HCEC 1CT (cell line): ENCODE measurements around the gene LHFPL5.

ENCODE experiments used
- DNase-seq: peaks from one replicate; pipeline ENCODE4 v3.0.0-alpha.2; 2017

Gene LHFPL5

DNA sequence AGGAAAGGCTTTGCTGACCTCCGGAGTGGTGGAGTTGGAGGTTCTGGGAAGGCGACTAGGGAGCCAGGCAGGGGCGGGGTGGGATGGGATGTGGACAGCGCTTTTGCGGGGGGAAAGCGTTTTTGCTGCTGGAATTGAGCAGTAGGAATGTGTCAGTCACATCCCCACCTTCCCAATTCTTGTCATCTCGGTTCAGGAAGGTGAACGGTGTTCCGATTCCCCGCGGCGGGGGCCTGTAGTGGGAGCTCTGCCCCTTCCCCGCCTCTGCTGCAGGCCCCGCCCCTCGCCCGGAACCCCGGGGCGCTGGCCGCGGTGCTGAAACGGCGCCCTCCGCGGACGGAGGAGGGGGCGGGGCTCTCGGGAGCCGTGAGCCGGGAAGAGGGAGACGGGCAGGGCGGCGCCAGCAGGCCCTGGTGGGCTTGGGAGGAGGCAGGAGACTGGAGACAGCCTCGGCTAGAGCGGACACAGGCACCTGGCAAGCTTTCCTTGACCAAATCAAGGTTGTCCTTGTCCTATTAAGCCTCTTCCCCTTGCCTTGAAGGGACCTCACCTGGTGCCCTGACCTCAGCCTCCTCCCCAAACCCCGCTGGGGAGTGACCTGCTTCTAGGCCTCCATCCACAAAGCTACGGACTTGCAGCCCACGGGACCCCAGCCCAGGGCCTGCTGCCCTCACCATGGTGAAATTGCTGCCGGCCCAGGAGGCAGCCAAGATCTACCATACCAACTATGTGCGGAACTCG is at the start of gene LHFPL5:
LHFPL5 (plus strand) TSS at position 357 of the 741 bp plus-strand sequence; CDS start at position 676, 319 bp downstream.
- DNase-seq, result no peak

DNA sequence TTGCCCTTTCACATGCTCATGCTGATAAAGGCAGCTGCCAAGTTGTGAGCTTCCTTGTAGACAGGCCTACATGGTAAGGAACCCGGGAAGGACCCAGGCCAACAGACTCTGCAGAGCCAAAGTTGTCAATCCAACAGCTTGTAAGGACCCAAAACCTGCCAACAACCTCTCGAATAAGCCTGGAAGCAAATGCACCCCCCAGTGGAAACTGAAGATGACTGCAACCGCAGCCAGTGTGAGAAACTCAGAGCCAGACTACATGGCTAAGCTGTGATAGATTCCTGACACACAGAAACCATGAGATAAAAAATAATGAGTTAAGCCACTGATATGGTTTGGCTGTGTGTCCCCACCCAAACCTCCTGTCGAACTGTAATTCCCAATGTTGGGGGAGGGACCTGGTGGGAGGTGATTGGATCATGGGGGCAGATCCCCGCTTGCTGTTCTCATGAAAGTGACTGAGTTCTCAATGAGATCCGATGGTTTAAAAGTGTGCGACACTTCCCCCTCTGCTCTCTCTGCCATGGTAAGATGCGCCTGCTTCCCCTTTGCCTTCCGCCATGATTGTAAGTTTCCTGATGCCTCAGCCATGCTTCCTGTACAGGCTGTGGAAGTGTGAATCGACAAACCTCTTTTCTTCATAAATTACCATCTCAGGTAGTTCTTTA is 47.6 kb upstream of the LHFPL5 start:
- peak; percentile 53 for DNase-seq

DNA sequence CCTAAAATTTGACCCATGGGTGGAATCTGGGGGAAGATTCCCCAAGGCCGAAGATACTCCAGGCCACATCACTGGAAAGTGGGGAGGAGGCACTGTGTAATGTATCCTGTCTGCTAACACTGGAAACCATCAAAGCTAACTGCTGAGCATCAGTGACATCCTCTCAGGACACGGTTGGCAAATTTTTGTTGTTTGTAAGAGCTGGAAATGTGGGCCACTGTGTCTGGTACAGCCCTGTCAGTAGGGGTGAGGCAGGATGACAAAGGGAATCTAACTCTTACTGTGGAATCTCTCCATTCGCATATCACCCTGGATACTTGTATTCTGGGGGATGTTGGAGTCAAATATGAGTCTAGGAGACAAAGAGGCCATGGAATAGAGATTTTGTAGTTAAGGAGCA is 45.7 kb upstream of the LHFPL5 start:
- no peak for DNase-seq

DNA sequence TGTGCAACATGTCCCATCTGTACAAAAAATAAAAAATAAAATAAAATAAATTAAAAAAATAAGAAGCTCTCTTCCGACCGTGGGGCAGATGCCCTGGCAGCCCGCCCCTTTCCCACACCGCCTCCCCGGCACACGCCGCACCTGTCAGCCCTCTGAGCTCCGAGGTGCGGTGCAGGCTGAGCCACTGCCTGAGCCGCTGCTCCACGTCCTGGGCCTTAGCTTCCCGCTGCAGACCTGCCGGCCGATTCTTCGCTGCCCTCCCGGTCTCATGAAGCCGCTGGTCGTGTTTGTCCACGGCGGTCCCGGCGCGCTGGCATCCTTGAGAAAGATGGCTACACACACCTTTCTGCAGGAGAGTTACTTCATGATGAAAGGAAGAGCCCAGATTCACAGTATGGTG is 39.4 kb upstream of the LHFPL5 start:
- no peak for DNase-seq

DNA sequence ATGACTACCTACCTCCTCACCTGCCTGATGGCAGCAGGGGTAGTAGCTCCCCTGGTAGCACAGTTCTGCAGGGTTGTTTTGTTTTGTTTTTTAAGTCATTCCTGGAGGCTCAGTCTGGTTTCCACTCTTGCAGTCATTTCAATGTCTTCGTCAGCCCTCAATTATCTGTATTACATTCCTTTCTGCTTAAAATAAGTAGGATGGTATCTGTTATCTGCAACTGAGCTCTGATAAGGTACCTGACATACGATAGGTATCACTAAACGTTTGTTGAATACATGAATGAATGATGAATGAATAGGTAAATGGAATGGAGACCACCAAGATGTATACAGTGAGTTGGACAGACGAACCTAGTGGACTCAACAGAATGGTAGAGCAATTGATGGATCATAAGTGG is 35.9 kb upstream of the LHFPL5 start:
- no peak for DNase-seq

DNA sequence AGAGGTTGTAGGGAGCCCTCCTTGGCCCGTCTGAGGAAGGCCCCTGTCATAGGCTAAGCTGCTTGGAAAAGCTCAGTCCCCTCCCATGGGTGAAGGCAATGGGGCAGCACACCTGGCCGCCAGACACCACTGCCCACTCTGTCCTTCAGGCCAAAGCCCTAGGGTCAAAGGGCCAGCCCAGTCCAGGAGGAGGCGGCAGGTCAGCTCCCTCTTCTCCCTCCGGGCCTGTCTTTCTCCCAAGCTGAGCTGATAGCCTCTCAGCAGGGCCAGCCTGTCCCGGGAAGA is 33.9 kb upstream of the LHFPL5 start:
- no peak for DNase-seq

DNA sequence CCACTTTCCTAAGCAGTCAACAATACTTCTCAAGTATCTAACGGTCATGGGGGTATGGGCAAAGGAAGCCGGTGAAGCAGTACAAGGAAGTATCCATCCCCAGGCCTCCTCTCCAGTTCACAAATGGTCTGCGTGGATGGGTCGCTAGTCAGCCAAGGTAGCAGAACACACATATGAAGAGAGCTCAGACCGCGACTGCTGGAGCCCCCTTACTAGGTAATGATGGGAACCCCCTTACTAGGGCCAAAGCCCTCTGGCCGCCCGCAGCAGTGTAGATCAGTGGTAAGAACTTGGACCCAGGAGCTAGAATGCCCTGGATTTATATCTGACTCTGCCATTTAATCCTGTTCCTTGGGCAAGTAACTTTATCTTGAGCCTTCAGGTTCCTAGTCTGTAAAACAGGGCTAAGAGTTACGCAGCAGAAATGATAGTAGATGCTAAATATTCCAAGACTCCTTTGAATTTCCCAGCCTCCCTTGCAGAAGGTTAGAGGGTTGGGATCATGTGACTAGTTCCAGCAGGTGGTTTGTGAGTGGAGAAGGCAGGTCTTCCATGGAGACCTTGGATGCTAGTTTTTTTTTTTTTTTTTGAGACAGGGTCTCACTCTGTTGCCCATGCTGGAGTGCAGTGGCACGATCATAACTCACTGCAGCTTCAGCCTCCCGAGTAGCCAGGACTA is 30.9 kb upstream of the LHFPL5 start:
- no peak for DNase-seq

DNA sequence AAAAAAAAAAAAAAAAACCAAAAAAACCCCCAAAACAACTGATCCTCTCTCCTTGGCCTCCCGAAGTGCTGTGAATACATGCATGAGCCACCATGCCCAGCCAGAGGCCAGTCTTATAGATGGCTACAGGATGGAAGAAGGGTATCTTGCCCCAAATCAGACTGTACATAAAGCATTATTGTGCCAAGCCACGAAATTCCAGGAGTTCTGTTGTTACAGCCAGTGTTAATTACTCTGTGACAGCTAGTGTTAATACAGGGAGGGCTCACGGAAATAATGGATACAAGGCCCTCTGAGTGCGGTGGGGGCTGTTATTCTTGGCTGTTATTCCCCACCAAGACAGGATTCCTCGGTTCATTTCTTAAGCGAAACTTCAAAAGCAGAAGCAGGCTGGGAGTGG is 30.1 kb upstream of the LHFPL5 start:
- DNase-seq, result no peak

DNA sequence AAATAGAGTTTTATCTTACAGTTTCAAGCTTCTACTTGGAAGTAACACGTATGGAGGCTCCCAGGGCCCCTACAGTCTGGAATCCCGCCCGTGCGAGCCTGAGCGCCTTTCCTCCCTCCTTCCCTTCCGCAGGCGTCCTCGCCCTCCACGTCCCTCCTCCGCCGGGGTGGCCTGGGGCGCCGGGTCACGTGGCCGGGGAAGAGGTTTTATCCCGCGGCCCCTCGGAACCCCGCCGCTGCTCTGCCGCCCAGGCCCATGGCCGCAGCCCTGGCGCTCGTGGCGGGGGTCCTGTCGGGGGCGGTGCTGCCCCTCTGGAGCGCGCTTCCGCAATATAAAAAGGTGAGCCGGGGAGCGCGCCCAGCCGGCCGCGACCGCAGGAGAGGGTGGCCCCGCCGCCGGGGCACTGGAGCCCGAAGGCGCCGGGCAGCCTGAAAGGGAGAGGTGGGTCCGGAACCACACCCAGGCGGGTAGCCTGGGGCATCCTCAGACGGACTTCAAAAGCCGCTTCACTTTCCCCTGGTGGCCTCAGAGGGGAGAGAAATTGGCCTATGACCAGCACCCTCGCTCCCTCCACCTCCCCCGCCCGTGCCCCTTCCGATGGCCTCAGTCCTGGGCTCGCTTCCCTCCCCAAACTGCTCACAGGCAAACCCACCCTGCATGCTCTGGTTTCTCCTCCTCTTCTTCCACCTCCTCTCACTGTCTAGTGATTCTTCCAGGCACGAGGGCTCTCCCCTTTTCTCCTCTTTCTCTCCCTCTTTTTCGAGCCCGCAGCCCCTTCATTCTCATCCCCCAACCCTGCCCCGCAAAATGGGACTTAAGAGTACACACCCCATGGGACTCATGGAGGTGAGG is 28.6 kb upstream of the LHFPL5 start, which contains the start of gene CLPSL2:
CLPSL2 (plus strand) TSS at position 235 of the 852 bp plus-strand sequence; CDS start at position 256, 21 bp downstream.
- DNase-seq, result no peak

DNA sequence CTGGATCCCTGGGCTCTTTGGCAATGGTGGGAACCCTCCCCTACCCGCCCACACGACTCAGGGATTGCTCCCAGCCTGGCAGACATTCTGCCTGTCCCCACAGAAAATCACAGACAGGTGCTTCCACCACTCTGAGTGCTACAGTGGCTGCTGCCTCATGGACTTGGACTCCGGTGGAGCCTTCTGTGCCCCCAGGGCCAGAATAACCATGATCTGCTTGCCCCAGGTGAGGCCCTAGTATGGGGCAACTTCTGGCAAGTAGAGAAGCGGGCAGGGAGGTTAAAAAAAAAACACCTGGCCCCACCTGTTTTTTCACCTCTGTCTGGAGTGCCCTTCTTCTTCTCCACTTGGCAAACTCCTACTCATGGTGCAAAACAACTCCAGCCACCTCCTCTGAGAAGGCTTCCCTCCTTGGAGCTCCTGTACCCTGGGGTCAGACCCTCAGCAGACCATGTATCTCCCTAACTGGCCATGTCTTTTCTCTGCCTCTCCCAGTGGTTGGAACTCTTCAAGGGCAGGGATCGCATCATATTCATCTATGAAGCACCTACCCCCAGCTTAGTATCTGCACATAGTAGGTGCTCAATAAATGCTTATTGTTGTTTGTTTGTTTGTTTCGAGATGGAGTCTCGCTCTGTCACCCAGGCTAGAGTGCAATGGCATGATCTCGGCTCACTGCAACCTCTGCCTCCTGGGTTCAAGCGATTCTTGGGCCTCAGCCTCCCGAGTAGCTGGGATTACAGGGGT is 27.6 kb upstream of the LHFPL5 start:
- DNase-seq, result no peak

DNA sequence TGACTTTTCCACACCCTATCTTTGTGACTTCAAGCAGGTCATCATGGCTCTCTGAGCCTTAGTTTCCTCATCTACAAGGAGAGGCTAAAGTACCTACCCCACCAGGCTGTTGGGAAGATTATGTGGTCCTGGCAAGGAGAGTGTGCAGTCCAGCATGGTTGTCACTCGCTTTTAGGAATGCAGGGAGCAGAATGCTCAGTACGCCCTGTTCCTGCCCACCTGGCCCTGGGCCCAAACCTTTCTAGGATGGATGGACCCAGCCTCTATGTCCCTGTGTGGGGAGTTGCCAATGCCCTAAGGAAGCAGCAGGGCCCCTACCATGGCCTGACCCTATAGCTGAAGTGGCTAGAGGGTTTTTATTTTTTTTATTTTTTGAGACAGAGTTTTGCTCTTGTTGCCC is 26.7 kb upstream of the LHFPL5 start:
- no peak for DNase-seq

DNA sequence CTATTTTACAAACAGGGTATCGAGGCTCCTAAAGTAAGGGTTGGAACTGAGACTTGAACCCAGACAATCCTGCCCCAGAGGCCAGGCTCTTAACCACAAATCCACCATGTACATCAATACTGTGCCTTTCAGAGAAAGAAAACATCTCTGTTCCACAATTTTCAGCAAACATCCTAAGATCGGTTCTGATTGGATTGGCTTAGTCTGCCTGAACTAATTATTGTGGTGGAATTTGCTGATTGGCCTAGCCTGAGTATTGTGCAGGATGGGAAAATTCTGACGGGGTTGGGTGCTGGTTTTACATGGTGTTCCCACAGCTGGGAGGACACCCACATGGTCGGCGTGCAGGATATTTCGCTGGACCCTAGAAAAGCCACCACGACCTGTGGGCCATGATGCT is 24.4 kb upstream of the LHFPL5 start, which contains the start of gene CLPSL1:
CLPSL1 (plus strand) TSS at position 301 of the 400 bp plus-strand sequence; CDS start at position 393, 92 bp downstream.
- no peak for DNase-seq

DNA sequence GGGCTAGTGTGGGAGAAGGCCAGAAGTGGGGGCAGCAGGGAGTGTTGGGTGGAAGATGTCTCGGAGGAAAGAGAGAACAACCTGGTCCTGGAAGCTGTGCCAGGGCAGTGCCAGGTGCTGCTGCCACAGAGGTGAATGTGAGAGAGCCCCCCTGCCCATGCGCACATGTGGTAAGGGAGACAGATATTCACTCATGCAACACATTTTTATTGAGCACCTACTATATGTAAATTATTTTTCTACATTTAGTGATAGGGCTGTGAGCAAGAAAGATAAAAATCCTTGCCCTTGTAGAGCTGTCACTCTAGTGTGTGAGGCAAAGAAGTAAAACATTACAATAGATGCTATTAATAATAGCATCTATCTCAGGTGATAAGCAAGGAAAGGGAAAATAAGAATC is 23.9 kb upstream of the LHFPL5 start:
- DNase-seq, result no peak

DNA sequence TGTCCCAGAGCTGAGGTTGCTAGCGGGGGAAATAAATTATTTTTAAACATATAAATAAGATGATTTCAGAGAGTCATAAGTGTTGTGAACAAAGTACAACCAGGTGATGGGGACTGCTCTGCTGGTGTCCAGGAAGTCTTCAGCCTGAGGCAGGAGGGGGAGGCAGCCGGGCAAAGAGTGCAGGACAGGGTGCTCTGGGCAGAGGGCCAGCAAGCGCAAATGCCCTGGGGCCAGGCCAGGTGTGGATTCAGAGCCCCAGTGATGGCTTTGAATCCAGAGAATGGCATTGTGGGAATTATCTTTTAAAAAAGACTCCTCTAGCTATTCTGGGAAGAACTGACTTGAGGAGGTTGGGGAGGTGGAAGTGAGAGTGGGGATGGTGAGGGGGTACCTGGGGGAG is 22.7 kb upstream of the LHFPL5 start:
- DNase-seq, result no peak

DNA sequence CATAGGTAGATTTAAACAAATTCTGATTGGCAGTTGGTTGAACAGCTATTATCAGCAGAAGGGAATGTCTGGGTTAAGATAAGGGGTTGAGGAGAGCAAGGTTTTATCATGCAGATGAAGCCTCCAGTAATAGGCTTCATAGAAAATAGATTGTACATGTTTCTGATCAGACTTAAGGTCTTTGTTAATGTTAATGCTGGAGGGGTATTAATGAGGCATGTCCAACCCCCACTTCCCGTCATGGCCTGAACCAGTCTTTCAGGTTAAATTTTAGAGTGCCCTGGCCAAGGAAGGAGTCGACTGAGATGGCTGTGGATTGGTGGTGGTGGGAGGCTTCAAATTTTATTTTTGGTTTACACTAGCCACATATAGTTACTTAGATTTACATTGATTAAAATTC is 21.0 kb upstream of the LHFPL5 start:
- DNase-seq, result no peak

DNA sequence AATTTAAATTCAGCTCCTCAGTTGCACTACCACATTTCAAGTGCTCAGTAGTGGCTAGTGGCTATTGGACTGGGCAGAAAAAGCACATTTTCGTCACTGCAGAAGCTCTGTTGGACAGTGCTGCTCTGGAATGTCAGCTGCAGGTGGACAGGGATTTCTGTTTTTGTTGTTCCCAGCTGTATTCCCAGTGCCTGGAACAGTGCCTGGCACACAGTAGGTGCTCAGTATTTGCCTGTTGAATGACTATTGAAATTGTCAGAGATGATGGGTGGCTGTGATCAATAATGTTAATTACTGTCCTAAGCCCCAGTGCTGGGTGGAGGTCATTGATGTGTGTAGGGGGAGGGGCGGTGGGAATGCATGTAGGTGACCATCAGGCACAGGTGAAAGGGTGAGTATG is 18.9 kb upstream of the LHFPL5 start:
- DNase-seq, result no peak

DNA sequence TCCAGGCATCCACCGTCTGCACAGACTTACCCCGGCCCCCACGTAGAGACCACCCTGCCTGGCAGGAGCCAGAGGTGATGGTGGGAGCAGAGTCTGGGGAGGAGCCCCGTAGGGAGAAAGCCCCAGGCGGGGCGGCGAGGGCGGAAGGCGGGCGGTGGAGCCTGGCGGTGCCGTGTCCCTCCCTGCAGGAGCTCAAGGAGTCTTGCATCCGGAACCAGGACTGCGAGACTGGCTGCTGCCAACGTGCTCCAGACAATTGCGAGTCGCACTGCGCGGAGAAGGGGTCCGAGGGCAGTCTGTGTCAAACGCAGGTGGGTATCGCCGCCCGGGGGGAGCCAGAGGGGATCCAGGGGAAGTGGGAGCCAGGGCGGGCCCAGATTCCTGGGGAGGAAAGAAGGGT is 18.3 kb upstream of the LHFPL5 start:
- DNase-seq, result no peak

DNA sequence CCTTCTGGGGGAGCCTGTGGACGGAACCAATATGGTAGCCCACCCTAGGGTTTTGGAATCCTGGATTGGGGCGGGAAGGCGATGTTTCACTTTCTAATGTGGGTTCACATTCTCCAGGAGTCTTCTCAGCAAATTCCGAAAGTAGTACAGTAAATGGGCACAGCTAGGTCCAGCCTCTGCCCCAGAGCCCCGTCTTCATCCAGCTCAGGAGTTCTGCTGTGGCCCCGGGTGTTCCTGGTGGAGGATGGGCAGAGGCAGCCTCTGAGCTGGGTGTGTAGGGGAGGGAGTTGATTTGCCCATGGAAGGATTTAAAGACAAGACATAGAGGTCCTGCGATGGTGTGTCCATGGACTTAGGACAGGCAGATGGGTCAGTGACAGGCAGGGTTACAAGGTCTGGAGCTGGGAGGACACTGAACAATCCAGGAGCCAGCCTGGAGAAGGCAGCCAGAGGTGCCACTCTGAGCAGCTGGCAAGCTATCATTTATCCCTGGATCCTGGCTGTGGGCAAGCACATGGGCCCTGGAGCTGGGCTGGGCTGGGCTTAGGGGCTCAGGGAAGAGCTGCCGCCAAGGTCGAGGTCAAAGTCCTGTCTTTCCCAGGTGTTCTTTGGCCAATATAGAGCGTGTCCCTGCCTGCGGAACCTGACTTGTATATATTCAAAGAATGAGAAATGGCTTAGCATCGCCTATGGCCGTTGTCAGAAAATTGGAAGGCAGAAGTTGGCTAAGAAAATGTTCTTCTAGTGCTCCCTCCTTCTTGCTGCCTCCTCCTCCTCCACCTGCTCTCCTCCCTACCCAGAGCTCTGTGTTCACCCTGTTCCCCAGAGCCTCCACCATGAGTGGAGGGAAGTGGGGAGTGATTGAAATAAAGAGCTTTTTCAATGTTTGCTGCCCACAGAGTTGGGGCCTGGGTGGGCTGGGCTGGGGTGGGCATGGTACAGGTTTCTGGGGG is 17.6 kb upstream of the LHFPL5 start:
- no peak for DNase-seq

DNA sequence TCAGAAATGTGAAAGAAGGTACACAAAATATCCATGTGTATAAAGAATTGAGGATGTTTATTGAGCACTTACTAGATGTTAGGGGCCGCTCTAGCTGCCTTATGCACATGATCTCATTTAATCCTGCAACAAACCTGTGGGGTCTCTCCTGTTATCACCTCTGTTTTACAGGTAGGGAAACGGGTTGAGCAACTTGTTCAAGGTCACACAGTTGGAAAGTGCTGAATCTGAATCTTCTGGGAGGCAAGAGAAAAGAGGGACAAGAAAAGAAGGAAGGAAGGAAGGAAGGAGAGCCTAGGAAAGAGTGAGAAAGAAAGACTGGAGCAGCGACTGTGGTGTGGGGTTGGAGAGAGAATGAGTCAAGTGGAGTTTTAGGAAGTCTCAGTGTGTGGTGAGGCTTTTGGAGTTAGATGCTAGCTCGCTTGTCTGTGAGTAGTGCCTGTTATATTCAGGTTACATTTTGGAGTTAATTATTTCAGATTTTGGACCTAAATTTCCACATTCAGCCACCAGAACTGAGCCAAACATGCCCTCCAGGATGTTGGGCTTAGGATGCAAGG is 16.6 kb upstream of the LHFPL5 start:
- DNase-seq, result no peak

DNA sequence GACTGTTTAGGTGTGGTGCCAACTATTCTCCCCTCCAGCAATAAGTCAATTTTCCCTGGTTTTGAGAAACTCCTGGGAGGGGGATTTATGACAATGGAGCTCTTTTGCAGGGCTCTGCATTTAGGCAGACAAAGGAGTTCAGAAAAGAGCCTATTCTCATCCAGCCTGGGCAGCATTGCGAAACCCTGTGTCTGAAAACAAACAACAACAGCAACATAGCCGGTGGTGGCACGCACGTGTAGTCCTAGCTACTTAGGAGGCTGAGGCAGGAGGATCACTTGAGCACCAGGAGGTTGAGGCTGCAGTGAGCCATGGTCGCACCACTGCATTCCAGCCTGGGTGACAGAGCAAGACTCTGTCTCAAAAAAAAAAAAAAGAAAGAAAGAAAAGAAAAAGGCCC is 14.5 kb upstream of the LHFPL5 start:
- DNase-seq, result no peak
